Natural killer cell treated with Interleukin-12 subunit alpha and Interleukin-12 subunit beta and Interleukin-15 and Interleukin-18, amount 100 ng/mL, for 72 hours (primary cell): ENCODE data around the gene ESPL1. TPM values are rescaled to one million over a fixed set of nuclear protein-coding genes. Genes with fewer than 3 reads are reported as not detected.

ENCODE experiments used
- ATAC-seq, 2 donors: fragments of 150-1000 bp; cut with Tn5 transposase in 1 of 2; sonication (Bioruptor Pico), chemical (Tn5 transposase) in 1 of 2; 2 replicates each; pipeline ENCODE4 v1.10.0; 2021
- DNase-seq: peaks from one replicate; pipeline ENCODE4 v3.0.0; 2022; ENCODE audit warnings: low spot score
- H3K27ac Mint-ChIP-seq, 2 donors: 1 replicate in 1 of 2; 2 replicates in 1 of 2; pipeline ENCODE4 v1.8.0; 2022; ENCODE audit warnings: mixed read lengths in 2 of 2, mild to moderate bottlenecking in 1 of 2, moderate library complexity in 1 of 2
- H3K27me3 Mint-ChIP-seq, 2 donors: 1 replicate in 1 of 2; 2 replicates in 1 of 2; pipeline ENCODE4 v1.8.0; 2022; ENCODE audit warnings: mixed read lengths in 2 of 2
- H3K36me3 Mint-ChIP-seq: one replicate; pipeline ENCODE4 v1.8.0; 2022; ENCODE audit warnings: mixed read lengths
- H3K4me1 Mint-ChIP-seq, 2 donors: 1 replicate in 1 of 2; 2 replicates in 1 of 2; pipeline ENCODE4 v1.8.0; 2022; ENCODE audit warnings: low read depth in 2 of 2, mixed read lengths in 2 of 2, mild to moderate bottlenecking in 1 of 2
- H3K4me3 Mint-ChIP-seq: one replicate; pipeline ENCODE4 v1.8.0; 2022; ENCODE audit warnings: mixed read lengths
- H3K9me3 Mint-ChIP-seq: 2 replicates; pipeline ENCODE4 v1.8.0; 2022; ENCODE audit warnings: mixed read lengths
- total RNA-seq, 2 donors: library from RNA; stranded (reverse); gene quantifications; one replicate each; pipeline ENCODE4 v1.2.3, GENCODE V29; 2022

Gene ESPL1
- total RNA-seq, 2 donors from 2014 or later: 35.2 to 127 TPM

DNA sequence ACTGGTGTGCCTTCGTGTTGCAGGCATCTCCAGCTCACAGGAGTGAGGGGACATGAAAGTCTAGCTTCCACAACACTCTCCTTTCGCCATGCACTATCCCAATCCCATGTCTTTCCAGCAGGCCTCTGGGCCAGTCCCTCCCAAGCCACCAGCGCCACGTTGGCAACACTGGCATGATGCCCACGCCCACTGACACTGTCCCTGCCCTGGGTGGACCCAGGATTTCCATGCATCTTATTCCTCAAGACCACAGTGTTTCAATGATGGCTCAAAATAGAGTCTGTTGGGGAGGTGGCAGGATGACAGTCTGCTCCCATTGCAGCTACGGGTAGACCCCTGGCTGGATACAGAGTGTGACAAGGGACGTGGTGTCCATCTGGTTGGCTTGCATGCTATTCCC is 65.7 kb downstream of the ESPL1 start:
- Mint-ChIP-seq H3K4me1 (peaks cover 8 to 12% of the 10 kb centered on the region in 2 donors), H3K36me3 (no peaks in the 10 kb centered on the region), H3K4me3 (no peak overlapping the region), H3K27ac (no peak overlapping the region), H3K9me3 (no peaks in the 10 kb centered on the region), H3K27me3 (peaks cover 22 to 55% of the 10 kb centered on the region in 2 donors)
- ATAC-seq: no peak
- DNase-seq: no peak

DNA sequence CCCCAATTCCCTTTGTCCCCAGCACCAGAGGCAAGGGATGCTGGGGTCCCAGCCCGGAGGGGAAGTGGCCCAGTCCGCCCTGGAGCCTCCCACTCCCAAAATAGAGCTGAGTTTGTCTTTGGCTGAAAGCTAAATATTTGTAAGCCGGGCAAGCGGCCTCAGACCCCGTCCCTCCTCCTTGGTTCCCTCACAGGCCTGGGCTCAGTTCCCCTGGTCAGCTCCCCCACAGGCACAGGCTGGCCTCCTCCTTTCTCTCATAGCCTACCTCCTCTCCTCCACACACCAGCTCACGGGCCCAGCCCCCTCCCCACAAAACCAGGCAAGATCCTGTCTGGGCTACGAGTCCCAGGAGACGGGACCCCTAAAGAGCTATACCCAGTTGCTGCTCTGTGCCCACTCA is 66.7 kb downstream of the ESPL1 start:
- DNase-seq (no peak), ATAC-seq (no peak)
- H3K9me3 Mint-ChIP-seq: no peaks in the 10 kb centered on the region
- no peaks in the 10 kb centered on the region for H3K36me3 Mint-ChIP-seq
- peaks cover 20 to 49% of the 10 kb centered on the region in 2 donors for H3K27me3 Mint-ChIP-seq
- H3K27ac Mint-ChIP-seq: no peak overlapping the region
- peaks cover 8 to 12% of the 10 kb centered on the region in 2 donors for H3K4me1 Mint-ChIP-seq
- H3K4me3 Mint-ChIP-seq: no peak overlapping the region

- no peak within 1 kb of the TSS for H3K4me3 Mint-ChIP-seq
- H3K27me3 Mint-ChIP-seq: peaks cover 21 to 57% of the 10 kb centered on the region in 2 donors
- no peaks in the 10 kb centered on the region for H3K9me3 Mint-ChIP-seq
- no peaks in the 10 kb centered on the region for H3K36me3 Mint-ChIP-seq
- ATAC-seq (peak in 1 of 2 donors; percentile 5), DNase-seq (no peak)
- peaks cover 8 to 12% of the 10 kb centered on the region in 2 donors for H3K4me1 Mint-ChIP-seq
- no peak within 1 kb of the TSS for H3K27ac Mint-ChIP-seq
These were observed 68.1 kb downstream of the ESPL1 start, which contains the start of gene SP7 for GRCh38 chr12:53336181-53336681. SP7 (minus strand) TSS chr12:53336354; CDS start chr12:53335646, 708 bp downstream.

DNA sequence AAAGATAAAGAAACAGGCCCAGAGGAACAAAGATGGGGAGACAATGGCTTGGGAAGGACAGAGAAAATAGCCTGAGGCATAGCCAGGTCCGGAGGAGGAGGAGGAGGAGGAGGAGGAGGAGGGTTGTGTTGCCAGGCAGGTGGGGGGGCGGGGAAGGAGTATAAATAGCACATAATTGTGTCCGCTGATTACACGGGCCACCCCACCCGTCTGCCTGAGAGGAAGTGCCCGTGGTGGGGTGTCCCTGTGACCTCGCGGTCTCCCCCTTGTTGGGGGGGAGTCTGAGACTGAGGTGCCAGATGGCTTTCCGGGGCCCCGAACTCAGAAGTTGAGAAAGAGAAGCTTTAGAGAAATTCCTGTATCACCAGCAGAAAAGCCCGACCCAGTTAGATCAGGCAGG is 69.9 kb downstream of the ESPL1 start:
- no peak for DNase-seq
- Mint-ChIP-seq H3K36me3 (no peaks in the 10 kb centered on the region), H3K4me3 (no peak overlapping the region), H3K9me3 (no peaks in the 10 kb centered on the region), H3K27ac (no peak overlapping the region), H3K4me1 (peaks cover 8 to 12% of the 10 kb centered on the region in 2 donors), H3K27me3 (peaks cover 19 to 49% of the 10 kb centered on the region in 2 donors)
- ATAC-seq: no peak

DNA sequence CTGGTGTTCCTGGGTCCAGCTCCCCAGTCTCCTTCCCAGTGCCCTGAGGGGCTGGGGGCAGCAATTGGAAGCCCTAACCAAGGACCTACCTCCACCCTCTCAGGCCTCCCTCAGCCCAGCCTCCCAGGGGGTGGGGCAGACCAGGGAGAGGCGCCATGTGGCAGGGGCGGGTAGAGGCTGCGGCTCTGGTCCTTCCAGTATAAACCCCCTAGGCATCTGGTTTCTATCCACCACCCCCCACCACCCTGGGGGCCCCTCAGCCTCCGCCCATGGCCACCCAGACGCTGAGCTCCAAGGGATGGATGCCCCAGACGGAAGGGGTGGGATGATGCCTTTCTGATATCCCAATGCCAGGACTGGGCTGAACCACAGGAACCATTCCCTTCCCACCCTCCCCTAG is 70.8 kb downstream of the ESPL1 start:
- DNase-seq: no peak
- ATAC-seq: no peak
- no peaks in the 10 kb centered on the region for H3K9me3 Mint-ChIP-seq
- no peaks in the 10 kb centered on the region for H3K36me3 Mint-ChIP-seq
- H3K27me3 Mint-ChIP-seq: peaks cover 19 to 47% of the 10 kb centered on the region in 2 donors
- H3K27ac Mint-ChIP-seq: no peak overlapping the region
- H3K4me1 Mint-ChIP-seq: peaks cover 8 to 16% of the 10 kb centered on the region in 2 donors
- no peak overlapping the region for H3K4me3 Mint-ChIP-seq

- H3K27ac Mint-ChIP-seq: no peak overlapping the region
- ATAC-seq (no peak), DNase-seq (no peak)
- H3K4me3 Mint-ChIP-seq: no peak overlapping the region
- H3K4me1 Mint-ChIP-seq: peaks cover 19 to 27% of the 10 kb centered on the region in 2 donors
- no peaks in the 10 kb centered on the region for H3K36me3 Mint-ChIP-seq
- H3K9me3 Mint-ChIP-seq: no peaks in the 10 kb centered on the region
- H3K27me3 Mint-ChIP-seq: peaks cover 17 to 32% of the 10 kb centered on the region in 2 donors
These were observed 72.3 kb downstream of the ESPL1 start for GRCh38 chr12:53340398-53340797.

Other genes with a start within 250 kb of the ESPL1 start
- gene TNS2, start 218.2 kb upstream of the ESPL1 start, total RNA-seq: 1 to 10 TPM; 2.4 to 2.8 TPM
- 10 to 100 TPM; 56.5 to 60.3 TPM for gene SPRYD3, start 188.9 kb upstream of the ESPL1 start, total RNA-seq
- gene IGFBP6, start 170.6 kb upstream of the ESPL1 start, total RNA-seq: not detected
- gene SOAT2, start 164.8 kb upstream of the ESPL1 start, total RNA-seq: under 1 TPM in 1 of 2 donors, not detected in 1; 0.26 TPM
- gene ZNF740, start 87.6 kb upstream of the ESPL1 start, total RNA-seq: 10 to 100 TPM; 34.6 to 53.1 TPM
- 10 to 100 TPM; 26.0 to 43.2 TPM for gene CSAD, start 87.4 kb upstream of the ESPL1 start, total RNA-seq
- gene ITGB7, start 61.0 kb upstream of the ESPL1 start, total RNA-seq: 10 to 100 TPM; 53.0 to 81.0 TPM
- gene RARG, start 36.1 kb upstream of the ESPL1 start, total RNA-seq: 10 to 100 TPM in 1 of 2 donors, 1 to 10 TPM in 1; 5.8 to 13.3 TPM
- 100 to 1,000 TPM; 199 to 233 TPM for gene PFDN5, start 27.2 kb downstream of the ESPL1 start, total RNA-seq
- gene MYG1, start 31.4 kb downstream of the ESPL1 start, total RNA-seq: 10 to 100 TPM; 55.8 to 72.9 TPM
- gene AAAS, start 53.3 kb downstream of the ESPL1 start, total RNA-seq: 10 to 100 TPM; 56.7 to 96.2 TPM
- not detected for gene SP7, start 68.1 kb downstream of the ESPL1 start, total RNA-seq
- 10 to 100 TPM; 56.8 to 68.1 TPM for gene SP1, start 111.9 kb downstream of the ESPL1 start, total RNA-seq
- not detected for gene AMHR2, start 155.6 kb downstream of the ESPL1 start, total RNA-seq
- 100 to 1,000 TPM; 206 to 353 TPM for gene PRR13, start 173.4 kb downstream of the ESPL1 start, total RNA-seq
- 100 to 1,000 TPM; 641 to 747 TPM for gene PCBP2, start 183.8 kb downstream of the ESPL1 start, total RNA-seq
- 10 to 100 TPM; 13.1 to 13.3 TPM for gene MAP3K12, start 231.2 kb downstream of the ESPL1 start, total RNA-seq
- gene TARBP2, start 233.0 kb downstream of the ESPL1 start, total RNA-seq: 10 to 100 TPM; 33.8 to 56.7 TPM
- 1 to 10 TPM in 1 of 2 donors, not detected in 1; 1.9 TPM for gene NPFF, start 239.2 kb downstream of the ESPL1 start, total RNA-seq